Lung (tissue), 12 donors: ENCODE results near the gene PDLIM3. TPM values are rescaled to one million over a fixed set of nuclear protein-coding genes. Genes with fewer than 3 reads are reported as not detected.
A peak's percentile ranks its signal among the peaks of the same experiment; 100 is the strongest.

ENCODE experiments used
- ATAC-seq: fragments of 200-7000 bp; cut with Tn5 transposase; one replicate; pipeline ENCODE4 v1.9.1; 2020; ENCODE audit warnings: moderate number of reproducible peaks; ENCODE audit not compliant: insufficient read depth, low FRiP score
- DNase-seq, 3 donors: peaks; one replicate each; pipeline ENCODE4 v3.0.0-alpha.2; 2013 to 2017
- H3K27ac ChIP-seq, 2 donors: one replicate each; pipeline ENCODE4 v1.5.1; 2013; ENCODE audit warnings: mild to moderate bottlenecking in 2 of 2, moderate library complexity in 2 of 2, control low read depth in 1 of 2, inconsistent platforms in 1 of 2, low read depth in 1 of 2, low read length in 1 of 2
- H3K27me3 ChIP-seq, 3 donors: one replicate each; pipeline ENCODE4 v1.5.1; 2013; ENCODE audit warnings: low read length in 2 of 3; ENCODE audit not compliant: control insufficient read depth in 3 of 3, insufficient read depth in 3 of 3
- H3K36me3 ChIP-seq, 4 donors: one replicate each; pipeline ENCODE4 v1.5.1; 2013; ENCODE audit warnings: low read length in 4 of 4, mild to moderate bottlenecking in 1 of 4, moderate library complexity in 1 of 4; ENCODE audit not compliant: control insufficient read depth in 4 of 4, insufficient read depth in 4 of 4
- H3K4me1 ChIP-seq, 5 donors: one replicate each; pipeline ENCODE4 v1.5.1; 2013; ENCODE audit warnings: low read length in 5 of 5, mild to moderate bottlenecking in 2 of 5, moderate library complexity in 1 of 5; ENCODE audit not compliant: control insufficient read depth in 5 of 5, insufficient read depth in 5 of 5
- H3K4me3 ChIP-seq: one replicate; pipeline ENCODE4 v1.5.1; 2013; ENCODE audit warnings: mild to moderate bottlenecking, control low read depth, moderate library complexity
- H3K9ac ChIP-seq, 2 donors: one replicate each; pipeline ENCODE4 v1.5.1; 2013; ENCODE audit warnings: low read length in 2 of 2, control low read depth in 1 of 2; ENCODE audit not compliant: insufficient read depth in 1 of 2
- H3K9me3 ChIP-seq, 4 donors: one replicate each; pipeline ENCODE4 v1.5.1; 2013; ENCODE audit warnings: low read length in 3 of 4, mild to moderate bottlenecking in 1 of 4, moderate library complexity in 1 of 4; ENCODE audit not compliant: control insufficient read depth in 4 of 4, insufficient read depth in 3 of 4
- WGBS, 2 donors: extraction: QIAGEN DNeasy Blood & Tissue Kit; methylation state at CpG; one replicate each; pipeline ENCODE4 v1.1.7; 2013; 5-methylcytosine and 5-hydroxymethylcytosine counted together
- polyA plus RNA-seq, 2 donors: library from polyadenylated mRNA; stranded (reverse); fragments of 200-250 nt; gene quantifications; one replicate each; pipeline ENCODE4 v1.2.1, GENCODE V29; 2013
- total RNA-seq, 2 donors: library from RNA; depleted of rRNA in 1 of 2; stranded (reverse); fragments of >200 nt in 1 of 2; gene quantifications; one replicate each; pipeline ENCODE4 v1.2.1, GENCODE V29; 2014 to 2021
- TF ChIP-seq, protein P1 (sequence below): IDR thresholded peaks from 2 replicates; pipeline ENCODE4 v1.5.1; 2012; ENCODE audit warnings: mild to moderate bottlenecking; ENCODE audit errors: control extremely low read depth, extremely low read depth
- donor health status: control.
- donor health status: control.
- donor health status: Bipolar disorder and iron deficiency.
- donor health status: healthy.
- donor health status: DM: yes; HTN: yes; CAD: no.

The PDLIM3 gene
- total and polyA plus RNA-seq, 4 donors: 21.5 to 58.1 (median 33.9) TPM

DNA sequence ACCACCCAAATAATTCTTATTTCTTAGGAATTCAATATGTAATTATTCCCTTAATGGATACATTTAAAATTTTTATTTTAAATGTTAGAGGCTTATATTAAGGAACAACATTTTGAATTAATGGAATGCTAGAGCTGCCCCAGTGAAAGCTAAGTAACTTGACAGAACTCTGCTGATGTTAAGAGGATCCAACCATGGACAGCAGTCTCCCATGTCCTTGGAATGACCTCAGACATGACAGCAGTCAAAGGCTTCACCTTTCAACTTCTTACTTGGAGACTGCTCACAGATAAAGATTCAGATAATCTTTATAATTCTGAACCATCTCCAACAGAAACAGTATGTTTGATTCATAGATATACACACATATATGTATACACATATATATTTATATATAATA is 17.2 kb downstream of the PDLIM3 start:
- H3K4me3 ChIP-seq: no peak overlapping the region
- peaks cover 0 to 21% (median 2%) of the 10 kb centered on the region in 4 donors for H3K36me3 ChIP-seq
- H3K9ac ChIP-seq: no peak overlapping the region
- no peaks in the 10 kb centered on the region for H3K27me3 ChIP-seq
- H3K27ac ChIP-seq: no peak overlapping the region
- ATAC-seq (no peak), DNase-seq (peak in 1 of 3 donors; percentile 47)
- no peaks in the 10 kb centered on the region for H3K9me3 ChIP-seq
- peaks cover 4 to 8% (median 7%) of the 10 kb centered on the region in 5 donors for H3K4me1 ChIP-seq
- TF ChIP-seq, protein P1, sequence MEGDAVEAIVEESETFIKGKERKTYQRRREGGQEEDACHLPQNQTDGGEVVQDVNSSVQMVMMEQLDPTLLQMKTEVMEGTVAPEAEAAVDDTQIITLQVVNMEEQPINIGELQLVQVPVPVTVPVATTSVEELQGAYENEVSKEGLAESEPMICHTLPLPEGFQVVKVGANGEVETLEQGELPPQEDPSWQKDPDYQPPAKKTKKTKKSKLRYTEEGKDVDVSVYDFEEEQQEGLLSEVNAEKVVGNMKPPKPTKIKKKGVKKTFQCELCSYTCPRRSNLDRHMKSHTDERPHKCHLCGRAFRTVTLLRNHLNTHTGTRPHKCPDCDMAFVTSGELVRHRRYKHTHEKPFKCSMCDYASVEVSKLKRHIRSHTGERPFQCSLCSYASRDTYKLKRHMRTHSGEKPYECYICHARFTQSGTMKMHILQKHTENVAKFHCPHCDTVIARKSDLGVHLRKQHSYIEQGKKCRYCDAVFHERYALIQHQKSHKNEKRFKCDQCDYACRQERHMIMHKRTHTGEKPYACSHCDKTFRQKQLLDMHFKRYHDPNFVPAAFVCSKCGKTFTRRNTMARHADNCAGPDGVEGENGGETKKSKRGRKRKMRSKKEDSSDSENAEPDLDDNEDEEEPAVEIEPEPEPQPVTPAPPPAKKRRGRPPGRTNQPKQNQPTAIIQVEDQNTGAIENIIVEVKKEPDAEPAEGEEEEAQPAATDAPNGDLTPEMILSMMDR: no peak

DNA sequence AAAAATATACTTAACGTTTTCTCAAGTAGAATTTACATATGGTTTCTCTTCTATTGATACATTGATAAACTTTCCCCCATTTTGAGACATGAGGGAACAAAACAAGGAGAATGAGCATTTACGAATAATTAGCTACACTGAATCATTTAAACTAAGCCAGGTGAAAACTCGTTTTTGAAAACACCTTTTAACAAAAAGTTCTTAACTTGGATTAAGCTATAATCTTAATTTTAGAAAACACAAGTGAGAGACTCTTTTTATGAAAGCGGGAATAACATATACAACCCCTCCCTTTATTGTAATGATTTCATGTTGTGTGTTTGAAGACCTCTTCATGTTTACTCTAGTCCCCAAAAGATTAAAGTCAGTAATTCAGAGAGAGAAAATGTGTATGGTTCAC is 20.1 kb downstream of the PDLIM3 start:
- Histone ChIP-seq H3K27ac (no peak overlapping the region), H3K9ac (no peak overlapping the region), H3K4me3 (no peak overlapping the region), H3K4me1 (peaks cover 4 to 17% (median 8%) of the 10 kb centered on the region in 5 donors), H3K36me3 (peaks cover 0 to 17% (median 2%) of the 10 kb centered on the region in 4 donors), H3K27me3 (no peaks in the 10 kb centered on the region), H3K9me3 (no peaks in the 10 kb centered on the region)
- DNase-seq (no peak), ATAC-seq (no peak)
- 83 to 87% methylated on average over 4 of the region's 4 CpGs for WGBS, 2 donors
- TF ChIP-seq, protein P1: no peak

DNA sequence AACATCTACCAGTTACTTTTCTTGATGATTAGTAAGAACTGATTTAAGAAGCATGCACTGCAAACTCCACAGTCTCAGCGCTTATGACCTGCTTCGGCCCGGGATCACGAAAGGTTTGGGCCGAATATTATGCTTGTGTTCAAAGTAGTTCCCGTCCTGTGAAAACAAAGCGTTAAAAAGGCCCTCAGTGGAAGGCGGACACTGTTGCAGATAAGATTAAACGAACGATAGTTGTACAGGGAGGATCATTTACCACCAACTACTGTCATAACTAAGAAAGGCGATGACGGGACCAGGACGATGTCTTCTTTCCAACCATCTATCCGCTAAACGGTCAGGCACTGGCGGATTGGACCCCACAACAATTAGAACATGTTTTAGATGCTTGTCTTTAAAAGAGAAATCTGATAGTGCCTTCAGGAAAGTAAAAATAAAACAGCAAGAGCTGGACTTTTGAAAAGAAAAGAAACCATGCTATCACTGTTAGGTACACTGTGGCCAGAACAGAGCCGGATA is 21.1 kb downstream of the PDLIM3 start:
- no peak for ATAC-seq
- Histone ChIP-seq H3K27me3 (no peaks in the 10 kb centered on the region), H3K36me3 (peaks cover 0 to 16% (median 2%) of the 10 kb centered on the region in 4 donors), H3K9ac (peak overlapping the region in 1 of 2 donors; percentile 52), H3K27ac (peak overlapping the region in 1 of 2 donors; percentile 33), H3K4me3 (no peak overlapping the region), H3K4me1 (peaks cover 0 to 17% (median 8%) of the 10 kb centered on the region in 5 donors), H3K9me3 (no peaks in the 10 kb centered on the region)
- no peak for DNase-seq
- WGBS, 2 donors: 77 to 79% methylated on average over 17 of the region's 17 CpGs
- TF ChIP-seq, protein P1: no peak
